SK-N-SH (cell line): ENCODE results near the gene PTPRB. TPM values are rescaled to one million over a fixed set of nuclear protein-coding genes. Genes with fewer than 3 reads are reported as not detected.

Experiments
- CTCF ChIA-PET: fragments of 300-600, 350-600 bp; formaldehyde crosslinking; extraction: SDS; loops from one replicate; lab custom pipeline; 2021; lab: Yijun Ruan, JAX
- POLR2A ChIA-PET: fragments of 350-600 bp; sonication (Branson Sonifier 250); formaldehyde crosslinking; extraction: SDS; loops from one replicate; lab custom pipeline; 2020; ENCODE audit warnings: antibody characterized with exemption, inconsistent platforms; lab: Yijun Ruan, JAX
- DNase-seq: peaks from one replicate; pipeline ENCODE4 v3.0.0; 2012
- H2AFZ ChIP-seq: fragments of 200-600 bp; sonication (generic); 2 replicates; pipeline ENCODE4 v1.8.1; 2016; ENCODE audit warnings: antibody characterized with exemption, mild to moderate bottlenecking, low read depth
- H3F3A ChIP-seq: fragments of 200-600 bp; sonication (generic); replicated peaks from 2 replicates; pipeline ENCODE3; 2016; ENCODE audit warnings: antibody characterized with exemption, mild to moderate bottlenecking; ENCODE audit not compliant: insufficient read depth
- H3K27ac ChIP-seq, 2 experiments: fragments of 200-500 bp in 1 of 2; fragments of 200-600 bp in 1 of 2; sonication (Bioruptor generic) in 1 of 2; sonication (generic), shearing (Covaris generic) in 1 of 2; 2 replicates each; pipeline versions ENCODE4 v1.5.1 to v1.6.1; 2014 to 2016; ENCODE audit warnings: low read depth in 2 of 2, inconsistent platforms in 1 of 2, low read length in 1 of 2, mild to moderate bottlenecking in 1 of 2, mixed read lengths in 1 of 2
- H3K27me3 ChIP-seq: fragments of 200-600 bp; sonication (generic), shearing (Covaris generic); 2 replicates; pipeline ENCODE4 v1.6.1; 2016; ENCODE audit warnings: mixed run types; ENCODE audit not compliant: insufficient read depth
- H3K36me3 ChIP-seq, 2 experiments: fragments of 200-500 bp in 1 of 2; fragments of 200-600 bp in 1 of 2; sonication (Bioruptor generic) in 1 of 2; sonication (generic) in 1 of 2; replicated peaks in 1 of 2; 2 replicates each; pipeline versions ENCODE3 to v1.5.1; 2014 to 2016; ENCODE audit warnings: low read length in 1 of 2, mild to moderate bottlenecking in 1 of 2; ENCODE audit not compliant: insufficient read depth in 2 of 2, control insufficient read depth in 1 of 2
- H3K4me1 ChIP-seq, 2 experiments: fragments of 200-500 bp in 1 of 2; fragments of 200-600 bp in 1 of 2; sonication (Bioruptor generic) in 1 of 2; sonication (generic), shearing (Covaris generic) in 1 of 2; 2 replicates each; pipeline versions ENCODE4 v1.5.1 to v1.6.1; 2014 to 2016; ENCODE audit warnings: low read depth in 1 of 2, low read length in 1 of 2, mixed run types in 1 of 2; ENCODE audit not compliant: insufficient read depth in 2 of 2, control insufficient read depth in 1 of 2
- H3K4me2 ChIP-seq: fragments of 200-600 bp; sonication (generic), shearing (Covaris generic); 2 replicates; pipeline ENCODE4 v1.6.1; 2017; ENCODE audit warnings: mixed run types
- H3K4me3 ChIP-seq, 2 experiments: fragments of 200-500 bp in 1 of 2; fragments of 200-600 bp in 1 of 2; sonication (Bioruptor generic) in 1 of 2; sonication (generic), shearing (Covaris generic) in 1 of 2; 2 replicates each; pipeline versions ENCODE4 v1.5.1 to v1.8.1; 2014 to 2016; ENCODE audit warnings: low read depth in 2 of 2, inconsistent platforms in 1 of 2, low read length in 1 of 2, mild to moderate bottlenecking in 1 of 2, mixed read lengths in 1 of 2, moderate library complexity in 1 of 2
- H3K79me2 ChIP-seq: fragments of 200-600 bp; sonication (generic); 2 replicates; pipeline ENCODE4 v1.8.1; 2017; ENCODE audit warnings: mild to moderate bottlenecking; ENCODE audit not compliant: insufficient read depth
- H3K9ac ChIP-seq: fragments of 200-600 bp; sonication (generic); 2 replicates; pipeline ENCODE4 v1.6.1; 2017; ENCODE audit warnings: mixed run types
- H3K9me2 ChIP-seq: fragments of 200-600 bp; sonication (generic); 2 replicates; pipeline ENCODE4 v1.6.1; 2017; ENCODE audit warnings: mixed run types
- H3K9me3 ChIP-seq: fragments of 200-600 bp; sonication (generic); 2 replicates; pipeline ENCODE4 v1.6.1; 2017; ENCODE audit warnings: mixed run types, mild to moderate bottlenecking, moderate library complexity
- H4K20me1 ChIP-seq: fragments of 200-600 bp; sonication (generic); 2 replicates; pipeline ENCODE4 v1.6.1; 2017; ENCODE audit warnings: mild to moderate bottlenecking, mixed run types; ENCODE audit not compliant: insufficient read depth
- CHD2 ChIP-seq: fragments of 150-350 bp; IDR thresholded peaks from 2 replicates; pipeline ENCODE4 v1.6.1; 2018; ENCODE audit warnings: low read length; ENCODE audit not compliant: partially characterized antibody
- CTCF ChIP-seq: fragments of 200-600 bp; sonication (generic); IDR thresholded peaks from 2 replicates; pipeline ENCODE4 v1.6.1; 2017; ENCODE audit warnings: antibody characterized with exemption, mild to moderate bottlenecking, moderate library complexity
- ELF1 ChIP-seq: IDR thresholded peaks from 2 replicates; pipeline ENCODE4 v1.4.0; 2012
- EP300 ChIP-seq, 2 experiments: IDR thresholded peaks; 2 replicates each; pipeline versions ENCODE4 v1.4.0 to v1.6.1; 2012; ENCODE audit warnings: borderline replicate concordance in 1 of 2, low read depth in 1 of 2, low read length in 1 of 2
- EZH2phosphoT487 ChIP-seq: fragments of 200-600 bp; sonication (generic); IDR thresholded peaks from 2 replicates; pipeline ENCODE4 v1.6.1; 2017; ENCODE audit warnings: low read depth, mixed run types, mild to moderate bottlenecking, antibody characterized with exemption, moderate library complexity, borderline replicate concordance
- FOSL2 ChIP-seq: IDR thresholded peaks from 2 replicates; pipeline ENCODE4 v1.4.0; 2012; ENCODE audit warnings: low read depth, mild to moderate bottlenecking, moderate library complexity, borderline replicate concordance
- FOXJ3 ChIP-seq: sonication (generic); formaldehyde crosslinking; IDR thresholded peaks from 2 replicates; pipeline ENCODE4 v1.5.1; 2020; ENCODE audit warnings: mild to moderate bottlenecking, missing genetic modification reagents
- FOXM1 ChIP-seq: IDR thresholded peaks from 2 replicates; pipeline ENCODE4 v1.4.0; 2012; ENCODE audit warnings: low read depth, mild to moderate bottlenecking
- GABPA ChIP-seq: IDR thresholded peaks from 2 replicates; pipeline ENCODE4 v1.4.0; 2012; ENCODE audit warnings: low read depth, mild to moderate bottlenecking
- GATA2 ChIP-seq: sonication (generic); formaldehyde crosslinking; IDR thresholded peaks from 2 replicates; pipeline ENCODE4 v1.5.0; 2020; ENCODE audit warnings: mild to moderate bottlenecking, missing genetic modification reagents
- IRF3 ChIP-seq: fragments of 150-350 bp; IDR thresholded peaks from 2 replicates; pipeline ENCODE4 v1.6.1; 2016; ENCODE audit warnings: mild to moderate bottlenecking, low read depth, low read length
- NFIC ChIP-seq: IDR thresholded peaks from 2 replicates; pipeline ENCODE4 v1.4.0; 2012; ENCODE audit warnings: borderline replicate concordance
- PBX3 ChIP-seq: IDR thresholded peaks from 2 replicates; pipeline ENCODE4; 2012
- RAD21 ChIP-seq: IDR thresholded peaks from 2 replicates; pipeline ENCODE4 v1.6.1; 2012; ENCODE audit warnings: mild to moderate bottlenecking, low read length
- RCOR1 ChIP-seq: fragments of 150-350 bp; IDR thresholded peaks from 2 replicates; pipeline ENCODE4 v1.6.1; 2017; ENCODE audit warnings: antibody characterized with exemption, low read length
- RXRA ChIP-seq: IDR thresholded peaks from 2 replicates; pipeline ENCODE4 v1.4.0; 2012; ENCODE audit warnings: low read depth, mild to moderate bottlenecking, borderline replicate concordance
- TAF1 ChIP-seq: IDR thresholded peaks from 2 replicates; pipeline ENCODE4 v1.6.1; 2012; ENCODE audit warnings: low read depth, mild to moderate bottlenecking, low read length, moderate library complexity, borderline replicate concordance
- TEAD4 ChIP-seq: IDR thresholded peaks from 2 replicates; pipeline ENCODE4 v1.4.0; 2012; ENCODE audit warnings: mild to moderate bottlenecking, borderline replicate concordance; ENCODE audit not compliant: insufficient read depth
- USF1 ChIP-seq: IDR thresholded peaks from 2 replicates; pipeline ENCODE4 v1.4.0; 2012; ENCODE audit warnings: low read depth, borderline replicate concordance
- USF2 ChIP-seq: fragments of 150-350 bp; IDR thresholded peaks from 2 replicates; pipeline ENCODE4 v1.6.1; 2017; ENCODE audit warnings: antibody characterized with exemption, low read length, low read depth, borderline replicate concordance
- YY1 ChIP-seq: IDR thresholded peaks from 2 replicates; pipeline ENCODE4 v1.4.0; 2012; ENCODE audit warnings: low read depth, mild to moderate bottlenecking
- WGBS: methylation state at CpG from one replicate; pipeline ENCODE4 v1.1.6; 2017; ENCODE audit warnings: low lambda C conversion rate; 5-methylcytosine and 5-hydroxymethylcytosine counted together
- polyA plus RNA-seq, 3 experiments: library from polyadenylated mRNA; depleted of rRNA; stranded (reverse); fragments of >200 nt; gene quantifications; 2 replicates each; pipeline ENCODE4 v1.2.3, GENCODE V29; 2012

Gene PTPRB
- polyA plus RNA-seq, 1 of the 3 experiments (the other 2 are of a cell fraction), result 1.1 TPM

GRCh38 chr12:70683976-70684375, 46.7 kb upstream of the PTPRB start:
- no peak for DNase-seq
- H3K4me2 ChIP-seq, result no peak overlapping the region
- H2AFZ ChIP-seq, result no peak overlapping the region
- no peaks in the 10 kb centered on the region for H3K9me3 ChIP-seq
- no peak overlapping the region for H3K4me3 ChIP-seq
- no peak overlapping the region for H3K9ac ChIP-seq
- H3K79me2 ChIP-seq, result no peaks in the 10 kb centered on the region
- no peaks in the 10 kb centered on the region for H3K27me3 ChIP-seq
- H3K9me2 ChIP-seq, result no peaks in the 10 kb centered on the region
- ChIA-PET CTCF (no interaction called here), POLR2A (no interaction called here)
- H3F3A ChIP-seq, result no peaks in the 10 kb centered on the region
- no peaks in the 10 kb centered on the region; a peak in 1 of 4 replicates for H3K4me1 ChIP-seq
- TF ChIP-seq USF1, result no peak
- no peak for TF ChIP-seq FOXM1
- no peak for TF ChIP-seq CHD2
- TF ChIP-seq IRF3, result no peak
- TF ChIP-seq EZH2phosphoT487, result no peak
- TF ChIP-seq GABPA, result no peak
- TF ChIP-seq RAD21, result no peak
- TF ChIP-seq RCOR1, result no peak
- TF ChIP-seq GATA2, result no peak
- no peak for TF ChIP-seq ELF1
- no peak for TF ChIP-seq NFIC
- no peak for TF ChIP-seq RXRA
- TF ChIP-seq EP300 (IDR thresholded peaks at IDR 0.05; ENCODE audit: borderline replicate concordance in 1 of 2, low read depth in 1 of 2, low read length in 1 of 2), result no peak
- no peak for TF ChIP-seq TEAD4
- TF ChIP-seq FOSL2, result no peak
- 75% methylated on average over 3 of the region's 3 CpGs for WGBS
- H3K27ac ChIP-seq, result no peak overlapping the region
- no peaks in the 10 kb centered on the region for H3K36me3 ChIP-seq
- H4K20me1 ChIP-seq, result no peaks in the 10 kb centered on the region

GRCh38 chr12:70671698-70672097, 34.5 kb upstream of the PTPRB start:
- Histone ChIP-seq H3F3A (no peaks in the 10 kb centered on the region), H3K9me3 (no peaks in the 10 kb centered on the region), H3K4me2 (no peak overlapping the region), H3K27me3 (no peaks in the 10 kb centered on the region), H3K36me3 (no peaks in the 10 kb centered on the region), H2AFZ (no peak overlapping the region), H3K4me3 (no peak overlapping the region), H3K4me1 (no peaks in the 10 kb centered on the region; a peak in 1 of 4 replicates), H4K20me1 (no peaks in the 10 kb centered on the region), H3K9ac (no peak overlapping the region), H3K27ac (no peak overlapping the region), H3K79me2 (no peaks in the 10 kb centered on the region), H3K9me2 (no peaks in the 10 kb centered on the region)
- DNase-seq, result no peak
- ChIA-PET CTCF (no interaction called here), POLR2A (no interaction called here)
- WGBS, result 90% methylated on average over 2 of the region's 5 CpGs
- TF ChIP-seq FOXJ3 (CRISPR knock-in tag) (no peak), RXRA (no peak), YY1 (no peak), GATA2 (no peak), USF2 (no peak), TEAD4 (no peak), CTCF (no peak), PBX3 (no peak), IRF3 (no peak), EZH2phosphoT487 (no peak), RAD21 (no peak), CHD2 (no peak), EP300 (IDR thresholded peaks at IDR 0.05; ENCODE audit: borderline replicate concordance in 1 of 2, low read depth in 1 of 2, low read length in 1 of 2) (no peak), TAF1 (no peak)
